Liver (tissue), 9 donors: ENCODE measurements around the gene PIGH. TPM values are rescaled to one million over a fixed set of nuclear protein-coding genes. Genes with fewer than 3 reads are reported as not detected.

Experiments used
- DNase-seq: peaks from one replicate; pipeline ENCODE4 v3.0.0-alpha.2; 2017; ENCODE audit warnings: low spot score
- H3K27ac ChIP-seq, 2 donors: one replicate each; pipeline ENCODE4 v1.7.0; 2013; ENCODE audit warnings: inconsistent platforms in 2 of 2, low read length in 2 of 2, control low read depth in 1 of 2, low read depth in 1 of 2, mild to moderate bottlenecking in 1 of 2
- H3K27me3 ChIP-seq, 4 donors: one replicate each; pipeline versions ENCODE4 v1.6.1 to v1.7.0; 2013; ENCODE audit warnings: low read length in 3 of 4, inconsistent platforms in 1 of 4, mild to moderate bottlenecking in 1 of 4, moderate library complexity in 1 of 4; ENCODE audit not compliant: control insufficient read depth in 4 of 4, insufficient read depth in 4 of 4
- H3K36me3 ChIP-seq, 4 donors: one replicate each; pipeline versions ENCODE4 v1.6.1 to v1.7.0; 2013; ENCODE audit warnings: low read length in 3 of 4, mild to moderate bottlenecking in 3 of 4, low read depth in 1 of 4, moderate library complexity in 1 of 4; ENCODE audit not compliant: control insufficient read depth in 4 of 4, insufficient read depth in 3 of 4
- H3K4me1 ChIP-seq, 4 donors: one replicate each; pipeline versions ENCODE4 v1.6.1 to v1.7.0; 2013; ENCODE audit warnings: low read length in 3 of 4, mild to moderate bottlenecking in 3 of 4, moderate library complexity in 1 of 4; ENCODE audit not compliant: control insufficient read depth in 4 of 4, insufficient read depth in 4 of 4
- H3K4me3 ChIP-seq, 3 donors: one replicate each; pipeline versions ENCODE4 v1.6.1 to v1.7.0; 2013; ENCODE audit warnings: low read length in 3 of 3, control low read depth in 1 of 3, low read depth in 1 of 3, mild to moderate bottlenecking in 1 of 3
- H3K9ac ChIP-seq, 2 donors: one replicate each; pipeline ENCODE4 v1.7.0; 2013; ENCODE audit warnings: low read length in 2 of 2, mild to moderate bottlenecking in 2 of 2, moderate library complexity in 2 of 2, control low read depth in 1 of 2, low read depth in 1 of 2
- H3K9me3 ChIP-seq, 4 donors: one replicate each; pipeline versions ENCODE4 v1.6.1 to v1.7.0; 2013; ENCODE audit warnings: low read length in 3 of 4; ENCODE audit not compliant: control insufficient read depth in 4 of 4
- ATF3 ChIP-seq: IDR thresholded peaks from 2 replicates; pipeline ENCODE4 v1.6.1; 2016; ENCODE audit warnings: antibody characterized with exemption
- CTCF ChIP-seq: fragments of 150-350 bp; IDR thresholded peaks from 2 replicates; pipeline ENCODE4 v1.5.1; 2017; ENCODE audit warnings: improper control_type of control experiment, low read depth, low read length; ENCODE audit not compliant: missing input control
- EGR1 ChIP-seq, 2 donors: IDR thresholded peaks; 2 replicates each; pipeline ENCODE4 v1.6.1; 2016 to 2018; ENCODE audit warnings: antibody characterized with exemption in 2 of 2, low read depth in 2 of 2
- FOXA1 ChIP-seq: IDR thresholded peaks from 2 replicates; pipeline ENCODE4 v1.6.1; 2016; ENCODE audit warnings: antibody characterized with exemption
- FOXA2 ChIP-seq: IDR thresholded peaks from 2 replicates; pipeline ENCODE4 v1.6.1; 2016; ENCODE audit warnings: antibody characterized with exemption
- GABPA ChIP-seq, 2 donors: IDR thresholded peaks in 1 of 2; conservative IDR thresholded peaks in 1 of 2; 2 replicates each; pipeline ENCODE4 v1.6.1; 2016; ENCODE audit warnings: antibody characterized with exemption in 2 of 2, mild to moderate bottlenecking in 1 of 2, moderate library complexity in 1 of 2
- HNF4A ChIP-seq, 2 donors: conservative IDR thresholded peaks; 2 replicates each; pipeline ENCODE4 v1.6.1; 2016; ENCODE audit warnings: antibody characterized with exemption in 2 of 2, mild to moderate bottlenecking in 2 of 2
- HNF4G ChIP-seq: IDR thresholded peaks from 2 replicates; pipeline ENCODE4 v1.6.1; 2016; ENCODE audit warnings: antibody characterized with exemption
- JUND ChIP-seq, 2 donors: IDR thresholded peaks; 2 replicates each; pipeline ENCODE4 v1.6.1; 2016; ENCODE audit warnings: antibody characterized with exemption in 2 of 2
- MAX ChIP-seq: IDR thresholded peaks from 2 replicates; pipeline ENCODE4 v1.6.1; 2016; ENCODE audit warnings: antibody characterized with exemption
- NR2F2 ChIP-seq: IDR thresholded peaks from 2 replicates; pipeline ENCODE4 v1.6.1; 2016; ENCODE audit warnings: antibody characterized with exemption
- RAD21 ChIP-seq, 2 donors: IDR thresholded peaks; 2 replicates each; pipeline ENCODE4 v1.6.1; 2016; ENCODE audit warnings: antibody characterized with exemption in 2 of 2, mild to moderate bottlenecking in 2 of 2
- REST ChIP-seq: IDR thresholded peaks from 2 replicates; pipeline ENCODE4 v1.6.1; 2016; ENCODE audit warnings: antibody characterized with exemption, mild to moderate bottlenecking
- RXRA ChIP-seq, 2 donors: IDR thresholded peaks; 2 replicates each; pipeline ENCODE4 v1.6.1; 2017 to 2018; ENCODE audit warnings: antibody characterized with exemption in 2 of 2, mild to moderate bottlenecking in 1 of 2
- SP1 ChIP-seq: IDR thresholded peaks from 2 replicates; pipeline ENCODE4 v1.6.1; 2018; ENCODE audit warnings: antibody characterized with exemption, mild to moderate bottlenecking
- TAF1 ChIP-seq: conservative IDR thresholded peaks from 2 replicates; pipeline ENCODE4 v1.6.1; 2016; ENCODE audit warnings: antibody characterized with exemption, mild to moderate bottlenecking
- YY1 ChIP-seq: IDR thresholded peaks from 2 replicates; pipeline ENCODE4 v1.6.1; 2016; ENCODE audit warnings: antibody characterized with exemption, mild to moderate bottlenecking
- ZBTB33 ChIP-seq: IDR thresholded peaks from 2 replicates; pipeline ENCODE4 v1.6.1; 2016; ENCODE audit warnings: antibody characterized with exemption
- WGBS: extraction: QIAGEN DNeasy Blood & Tissue Kit; methylation state at CpG from one replicate; pipeline ENCODE4 v1.1.7; 2013; 5-methylcytosine and 5-hydroxymethylcytosine counted together
- polyA plus RNA-seq, 2 donors: library from polyadenylated mRNA; stranded (reverse) in 1 of 2; unstranded in 1 of 2; fragments of 200-250 nt in 1 of 2; fragments of >200 nt in 1 of 2; fragmentation: Nextera tagmentation in 1 of 2; extraction: Ambion mirVana in 1 of 2; gene quantifications; one replicate each; pipeline versions ENCODE4 v1.2.1 to v1.2.3, GENCODE V29; 2013 to 2015
- total RNA-seq, 2 donors: library from RNA; depleted of rRNA; stranded (reverse); fragments of >200 nt; gene quantifications; one replicate each; pipeline ENCODE4 v1.2.3, GENCODE V29; 2014
- donor health status: healthy.
- donor health status: healthy.
- donor health status: healthy.
- donor health status: healthy.
- donor health status: healthy.

Gene PIGH
- total and polyA plus RNA-seq, 4 donors = 14.2 to 36.1 (median 21.7) TPM

- TF ChIP-seq SP1 (no peak), RAD21 (IDR thresholded peaks at IDR 0.05) (no peak), EGR1 (IDR thresholded peaks at IDR 0.05; ENCODE audit: low read depth in 2 of 2) (no peak), REST (no peak), JUND (IDR thresholded peaks at IDR 0.05) (no peak), YY1 (no peak), FOXA2 (no peak), HNF4A (conservative IDR thresholded peaks at IDR 0.05) (no peak)
- H3K9me3 ChIP-seq = no peaks in the 10 kb centered on the region
- peaks cover 0 to 14% (median 4%) of the 10 kb centered on the region in 4 donors for H3K4me1 ChIP-seq
- DNase-seq = no peak
- H3K9ac ChIP-seq = peak overlapping the region in 1 of 2 donors; percentile 19
- 12% methylated on average over 19 of the region's 19 CpGs for WGBS
- no peaks in the 10 kb centered on the region for H3K27me3 ChIP-seq
- no peaks in the 10 kb centered on the region for H3K36me3 ChIP-seq
- no peak overlapping the region for H3K27ac ChIP-seq
- H3K4me3 ChIP-seq = peak overlapping the region; percentile 9 to 52 (median 51)
Observed at GRCh38 chr14:67620217-67620785, 20.2 kb upstream of the PIGH start.

- Histone ChIP-seq H3K27me3 (no peaks in the 10 kb centered on the region), H3K9me3 (no peaks in the 10 kb centered on the region), H3K9ac (peak within 1 kb of the TSS; percentile 49 to 86), H3K4me3 (peak within 1 kb of the TSS; percentile 44 to 52 (median 51)), H3K4me1 (peaks cover 0 to 14% (median 4%) of the 10 kb centered on the region in 4 donors), H3K27ac (peak within 1 kb of the TSS; percentile 61 to 77), H3K36me3 (no peaks in the 10 kb centered on the region)
- under 1% methylated on average over 62 of the region's 62 CpGs for WGBS
- peak; percentile 75 for TF ChIP-seq REST
- peak; percentile 81 for TF ChIP-seq YY1
- TF ChIP-seq FOXA1 = no peak
- no peak for TF ChIP-seq TAF1
- peak; percentile 72 to 91 for TF ChIP-seq JUND (IDR thresholded peaks at IDR 0.05)
- TF ChIP-seq FOXA2 = no peak
- TF ChIP-seq HNF4A (conservative IDR thresholded peaks at IDR 0.05) = peak; percentile 51 to 82
- peak; percentile 51 for TF ChIP-seq ATF3
- TF ChIP-seq GABPA (IDR thresholded peaks at IDR 0.05 in 1 of 2, conservative IDR thresholded peaks at IDR 0.05 in 1 of 2) = peak in 1 of 2 donors; percentile 71
- no peak for TF ChIP-seq NR2F2
- TF ChIP-seq RAD21 (IDR thresholded peaks at IDR 0.05) = peak in 1 of 2 donors; percentile 26
- TF ChIP-seq HNF4G = no peak
- TF ChIP-seq RXRA (IDR thresholded peaks at IDR 0.05) = peak; percentile 64 to 69
- TF ChIP-seq EGR1 (IDR thresholded peaks at IDR 0.05; ENCODE audit: low read depth in 2 of 2) = no peak
- no peak for TF ChIP-seq ZBTB33
- TF ChIP-seq MAX = peak; percentile 51
- peak; percentile 7 for TF ChIP-seq CTCF
- peak; percentile 80 for TF ChIP-seq SP1
- DNase-seq = peak; percentile 98
Observed at GRCh38 chr14:67619446-67620216, 19.6 kb upstream of the PIGH start, which contains the start of gene ARG2. Gene ARG2 (plus strand): TSS chr14:67619920. CDS start chr14:67619978, 58 bp downstream.
